HFFc6 (cell line): Measurements from ENCODE around the gene HMCES. TPM values are rescaled to one million over a fixed set of nuclear protein-coding genes. Genes with fewer than 3 reads are reported as not detected.

Experiments used
- DNase-seq: peaks from one replicate; pipeline ENCODE4 v3.0.0-alpha.2; 2018
- H3K27ac Mint-ChIP-seq: 2 replicates; pipeline ENCODE4 v1.8.0; 2020; ENCODE audit warnings: mild to moderate bottlenecking, mixed read lengths
- H3K27me3 Mint-ChIP-seq: 2 replicates; pipeline ENCODE4 v1.8.0; 2021; ENCODE audit warnings: mild to moderate bottlenecking, moderate library complexity, mixed read lengths; ENCODE audit not compliant: insufficient read depth
- H3K36me3 Mint-ChIP-seq: 2 replicates; pipeline ENCODE4 v1.8.0; 2021; ENCODE audit warnings: low read depth, mixed read lengths
- H3K4me1 Mint-ChIP-seq: 2 replicates; pipeline ENCODE4 v1.8.0; 2020; ENCODE audit warnings: low read depth, mixed read lengths
- H3K4me3 Mint-ChIP-seq: 2 replicates; pipeline ENCODE4 v1.8.0; 2020; ENCODE audit warnings: mild to moderate bottlenecking, moderate library complexity, mixed read lengths
- H3K9me3 Mint-ChIP-seq: 2 replicates; pipeline ENCODE4 v1.8.0; 2020; ENCODE audit warnings: mild to moderate bottlenecking, mixed read lengths
- CTCF ChIP-seq: fragments of 200-600 bp; sonication (generic); IDR thresholded peaks from 2 replicates; pipeline ENCODE4 v1.5.0; 2021; ENCODE audit warnings: antibody characterized with exemption, mild to moderate bottlenecking
- total RNA-seq, 6 experiments: library from RNA; stranded (reverse); fragmentation: NEBNext Ultra II Directional; extraction: Animal tissue kit (Norgen Biotek cat#: 25700); gene quantifications; 2 replicates in 1 of 6; 3 replicates in 5 of 6; pipeline ENCODE4 v1.2.3, GENCODE V29; 2021

HMCES gene
- total RNA-seq, 6 experiments from 2014 or later, result 28.3 to 33.9 (median 31.4) TPM

- TF ChIP-seq CTCF, result no peak
Measured at GRCh38 chr3:129288446-129288845, 9.8 kb downstream of the HMCES start.

GRCh38 chr3:129289201-129289921 is 10.7 kb downstream of the HMCES start:
- Mint-ChIP-seq H3K4me3 (no peak overlapping the region), H3K4me1 (peaks cover 10% of the 10 kb centered on the region), H3K27me3 (no peaks in the 10 kb centered on the region), H3K9me3 (no peaks in the 10 kb centered on the region), H3K36me3 (peaks cover 24% of the 10 kb centered on the region), H3K27ac (peak overlapping the region; percentile 77)
- DNase-seq, result peak; percentile 81
- no peak for TF ChIP-seq CTCF

More at GRCh38 chr3:129288446-129288845, 9.8 kb downstream of the HMCES start:
- Mint-ChIP-seq H3K4me1 (peaks cover 10% of the 10 kb centered on the region), H3K36me3 (peaks cover 24% of the 10 kb centered on the region), H3K27me3 (no peaks in the 10 kb centered on the region), H3K4me3 (no peak overlapping the region), H3K9me3 (no peaks in the 10 kb centered on the region), H3K27ac (no peak overlapping the region; the same call in 1 of the 2 replicates)
- DNase-seq, result no peak

- Mint-ChIP-seq H3K4me3 (no peak overlapping the region), H3K36me3 (peaks cover 27% of the 10 kb centered on the region), H3K9me3 (no peaks in the 10 kb centered on the region), H3K27ac (no peak overlapping the region), H3K27me3 (no peaks in the 10 kb centered on the region), H3K4me1 (peaks cover 10% of the 10 kb centered on the region)
- TF ChIP-seq CTCF, result no peak
- no peak for DNase-seq
Measured at GRCh38 chr3:129291236-129291886, 12.7 kb downstream of the HMCES start.

- Mint-ChIP-seq H3K9me3 (no peaks in the 10 kb centered on the region), H3K27ac (no peak overlapping the region), H3K36me3 (peaks cover 20% of the 10 kb centered on the region), H3K4me1 (no peaks in the 10 kb centered on the region), H3K27me3 (no peaks in the 10 kb centered on the region), H3K4me3 (no peak overlapping the region)
- no peak for DNase-seq
- no peak for TF ChIP-seq CTCF
Measured at GRCh38 chr3:129295286-129295685, 16.6 kb downstream of the HMCES start.

- Mint-ChIP-seq H3K9me3 (no peaks in the 10 kb centered on the region), H3K27me3 (no peaks in the 10 kb centered on the region), H3K4me3 (peak overlapping the region; percentile 6; the same call in 1 of the 2 replicates), H3K4me1 (peaks cover 33% of the 10 kb centered on the region), H3K27ac (peak overlapping the region; percentile 51; the same call in 1 of the 2 replicates), H3K36me3 (peaks cover 14% of the 10 kb centered on the region; the same call in 1 of the 2 replicates)
- no peak for DNase-seq
- TF ChIP-seq CTCF, result no peak
Measured at GRCh38 chr3:129304146-129304961, 25.7 kb downstream of the HMCES start.
